Measurements from ENCODE around the gene DAGLA. TPM values are rescaled to one million over a fixed set of nuclear protein-coding genes. Genes with fewer than 3 reads are reported as not detected.
A peak's percentile ranks its signal among the peaks of the same experiment; 100 is the strongest.
"Not testable (repeated sequence)": the region's sequence is repeated elsewhere in the genome, so short reads cannot be mapped to it uniquely, and the experiment has no call there.

Gene DAGLA
- total RNA-seq, 1 donor from 2014 or later = 3.2 TPM

DNA sequence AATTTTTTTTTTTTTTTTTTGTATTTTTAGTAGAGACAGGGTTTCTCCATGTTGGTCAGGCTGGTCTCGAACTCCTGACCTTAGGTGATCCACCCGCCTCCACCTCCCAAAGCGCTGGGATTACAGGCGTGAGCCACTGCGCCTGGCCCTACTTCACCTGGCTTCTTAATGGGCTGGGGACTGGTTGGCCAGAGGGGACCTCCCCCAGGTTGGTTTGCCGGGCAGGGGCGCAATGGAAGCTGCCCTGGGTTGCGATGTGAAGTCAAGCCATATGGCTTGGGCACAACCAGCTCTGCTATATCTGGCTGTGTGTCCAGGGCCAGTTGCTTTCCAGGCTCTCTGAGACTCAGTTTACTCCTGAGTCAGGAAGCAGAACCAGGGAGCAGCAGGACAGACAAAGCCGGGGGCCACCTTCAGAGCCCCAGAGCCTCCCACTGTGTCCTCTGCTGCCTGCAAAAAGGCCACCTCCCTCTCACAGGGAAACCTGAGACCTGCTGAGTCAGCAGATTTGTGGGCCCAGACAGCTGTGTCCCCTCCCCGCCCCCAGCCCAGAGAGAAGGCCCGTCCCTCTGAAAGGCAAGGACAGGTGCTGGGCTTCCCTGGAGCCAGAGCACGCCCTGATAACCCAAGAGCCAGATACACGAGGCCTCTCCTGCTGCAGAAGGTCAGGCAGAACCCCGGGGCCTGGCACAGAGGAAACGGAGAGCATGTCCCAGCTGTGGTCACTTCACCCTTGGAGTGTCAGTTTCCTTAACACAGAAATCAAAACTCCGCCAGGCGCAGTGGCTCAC, 29.2 kb upstream of the DAGLA start:
- no peaks in the 10 kb centered on the region for H3K9me3 ChIP-seq (replicated peaks)
- intact Hi-C loops (cut with micrococcal nuclease) = no loop called here
- H3K27me3 ChIP-seq (ENCODE audit: low read depth) = peaks cover 4% of the 10 kb centered on the region
- TF ChIP-seq, protein P1, sequence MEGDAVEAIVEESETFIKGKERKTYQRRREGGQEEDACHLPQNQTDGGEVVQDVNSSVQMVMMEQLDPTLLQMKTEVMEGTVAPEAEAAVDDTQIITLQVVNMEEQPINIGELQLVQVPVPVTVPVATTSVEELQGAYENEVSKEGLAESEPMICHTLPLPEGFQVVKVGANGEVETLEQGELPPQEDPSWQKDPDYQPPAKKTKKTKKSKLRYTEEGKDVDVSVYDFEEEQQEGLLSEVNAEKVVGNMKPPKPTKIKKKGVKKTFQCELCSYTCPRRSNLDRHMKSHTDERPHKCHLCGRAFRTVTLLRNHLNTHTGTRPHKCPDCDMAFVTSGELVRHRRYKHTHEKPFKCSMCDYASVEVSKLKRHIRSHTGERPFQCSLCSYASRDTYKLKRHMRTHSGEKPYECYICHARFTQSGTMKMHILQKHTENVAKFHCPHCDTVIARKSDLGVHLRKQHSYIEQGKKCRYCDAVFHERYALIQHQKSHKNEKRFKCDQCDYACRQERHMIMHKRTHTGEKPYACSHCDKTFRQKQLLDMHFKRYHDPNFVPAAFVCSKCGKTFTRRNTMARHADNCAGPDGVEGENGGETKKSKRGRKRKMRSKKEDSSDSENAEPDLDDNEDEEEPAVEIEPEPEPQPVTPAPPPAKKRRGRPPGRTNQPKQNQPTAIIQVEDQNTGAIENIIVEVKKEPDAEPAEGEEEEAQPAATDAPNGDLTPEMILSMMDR (IDR thresholded peaks at IDR 0.05; ENCODE audit: borderline replicate concordance) = no peak
- H3K4me1 ChIP-seq = peaks cover 15% of the 10 kb centered on the region
- DNase-seq = no peak
- no peak overlapping the region for H3K27ac ChIP-seq (replicated peaks)
- no peaks in the 10 kb centered on the region for H3K36me3 ChIP-seq
- H3K4me3 ChIP-seq = no peak overlapping the region

- H3K27ac ChIP-seq (replicated peaks) = no peak overlapping the region
Observed at GRCh38 chr11:61652135-61652534, 28.1 kb upstream of the DAGLA start.

DNA sequence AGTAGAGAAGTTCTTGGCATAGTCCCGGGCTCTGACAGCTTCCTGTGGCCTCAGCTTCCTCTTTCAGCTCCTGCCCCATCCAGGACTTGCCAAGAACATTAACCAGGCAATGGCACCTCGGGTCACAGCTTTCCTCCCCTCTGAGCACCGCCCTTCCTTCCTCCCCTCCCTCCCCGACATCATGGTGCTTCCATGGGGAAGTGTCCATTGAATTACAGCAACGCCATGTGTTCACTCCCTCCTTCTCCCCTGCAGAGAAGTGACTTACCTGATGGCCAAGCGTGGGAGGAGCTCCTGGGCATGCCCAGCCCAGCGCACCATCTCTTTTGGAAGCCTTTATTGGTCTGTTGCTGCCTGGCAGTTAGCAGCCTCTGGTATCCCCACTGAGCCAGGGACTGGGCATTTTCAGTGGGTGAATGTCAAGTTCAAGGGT, 25.8 kb upstream of the DAGLA start:
- DNase-seq = peak; percentile 59
- H3K36me3 ChIP-seq = no peaks in the 10 kb centered on the region
- TF ChIP-seq, protein P1 (IDR thresholded peaks at IDR 0.05; ENCODE audit: borderline replicate concordance) = no peak
- peak overlapping the region; percentile 66 for H3K27ac ChIP-seq (replicated peaks)
- H3K27me3 ChIP-seq (ENCODE audit: low read depth) = no peaks in the 10 kb centered on the region
- H3K4me1 ChIP-seq = peaks cover 15% of the 10 kb centered on the region
- H3K9me3 ChIP-seq (replicated peaks) = no peaks in the 10 kb centered on the region
- intact Hi-C loops (cut with micrococcal nuclease) = no loop called here
- no peak overlapping the region for H3K4me3 ChIP-seq

More at GRCh38 chr11:61652135-61652534, 28.1 kb upstream of the DAGLA start:
- Histone ChIP-seq H3K27me3 (ENCODE audit: low read depth) (no peaks in the 10 kb centered on the region), H3K36me3 (no peaks in the 10 kb centered on the region), H3K4me1 (peaks cover 15% of the 10 kb centered on the region), H3K9me3 (replicated peaks) (no peaks in the 10 kb centered on the region), H3K4me3 (no peak overlapping the region)
- intact Hi-C loops (cut with micrococcal nuclease) = no loop called here
- TF ChIP-seq, protein P1 (IDR thresholded peaks at IDR 0.05; ENCODE audit: borderline replicate concordance) = no peak
- no peak for DNase-seq

- H3K27me3 ChIP-seq (ENCODE audit: low read depth); intact Hi-C loops (cut with micrococcal nuclease); H3K9me3 ChIP-seq (replicated peaks); H3K4me3 ChIP-seq; H3K27ac ChIP-seq (replicated peaks); H3K36me3 ChIP-seq; DNase-seq: not testable (repeated sequence)
- H3K4me1 ChIP-seq = peaks cover 15% of the 10 kb centered on the region
Observed at GRCh38 chr11:61655266-61656159, 24.7 kb upstream of the DAGLA start.

GRCh38 chr11:61656347-61657077, 23.7 kb upstream of the DAGLA start:
- TF ChIP-seq, protein P1 (IDR thresholded peaks at IDR 0.05; ENCODE audit: borderline replicate concordance) = no peak
- intact Hi-C loops (cut with micrococcal nuclease) = no loop called here
- no peaks in the 10 kb centered on the region for H3K9me3 ChIP-seq (replicated peaks)
- DNase-seq = no peak
- H3K36me3 ChIP-seq = no peaks in the 10 kb centered on the region
- no peak overlapping the region for H3K4me3 ChIP-seq
- no peaks in the 10 kb centered on the region for H3K27me3 ChIP-seq (ENCODE audit: low read depth)
- H3K27ac ChIP-seq (replicated peaks) = no peak overlapping the region
- peaks cover 15% of the 10 kb centered on the region for H3K4me1 ChIP-seq

Data from left ventricle myocardium inferior (tissue), 1 donor.